Activated CD8-positive, alpha-beta T cell treated with anti-CD3 and anti-CD28 coated beads for 36 hours (primary cell): ENCODE results near the gene HLA-A. TPM values are rescaled to one million over a fixed set of nuclear protein-coding genes. Genes with fewer than 3 reads are reported as not detected.
"Not testable (repeated sequence)": the region's sequence is repeated elsewhere in the genome, so short reads cannot be mapped to it uniquely, and the experiment has no call there.

Source experiments
- ATAC-seq: fragments of 200-7000 bp; cut with Tn5 transposase; one replicate; pipeline ENCODE4 v1.10.0; 2021; ENCODE audit warnings: mild to moderate bottlenecking, moderate library complexity
- CTCF ChIA-PET: fragments of 350-600 bp; sonication (Branson Sonifier 250); formaldehyde crosslinking; loops from one replicate; lab custom pipeline; 2021; ENCODE audit warnings: antibody characterized with exemption; lab: Charles Lee
- POLR2A ChIA-PET: fragments of 350-600 bp; sonication (Branson Sonifier 250); formaldehyde crosslinking; loops from one replicate; lab custom pipeline; 2021; ENCODE audit warnings: antibody characterized with exemption; lab: Charles Lee
- DNase-seq: peaks from one replicate; pipeline ENCODE4 v3.0.0-alpha.2; 2020
- H3K27ac Mint-ChIP-seq: one replicate; pipeline ENCODE4 v1.8.0; 2021; ENCODE audit warnings: mild to moderate bottlenecking, mixed read lengths
- H3K27me3 Mint-ChIP-seq: one replicate; pipeline ENCODE4 v1.8.0; 2021; ENCODE audit warnings: mixed read lengths
- H3K36me3 Mint-ChIP-seq: one replicate; pipeline ENCODE4 v1.8.0; 2021; ENCODE audit warnings: low read depth, mixed read lengths
- H3K4me1 Mint-ChIP-seq: one replicate; pipeline ENCODE4 v1.8.0; 2021; ENCODE audit warnings: low read depth, mixed read lengths
- H3K4me3 Mint-ChIP-seq: one replicate; pipeline ENCODE4 v1.8.0; 2021; ENCODE audit warnings: mild to moderate bottlenecking, moderate library complexity, mixed read lengths
- H3K9me3 Mint-ChIP-seq: one replicate; pipeline ENCODE4 v1.8.0; 2021; ENCODE audit warnings: mixed read lengths
- CTCF ChIP-seq: fragments of 200-600 bp; IDR thresholded peaks from one replicate; pipeline ENCODE4 v1.8.0; 2022; ENCODE audit warnings: antibody characterized with exemption, mild to moderate bottlenecking
- intact Hi-C: fragments of 100-400 bp; cut with micrococcal nuclease; formaldehyde crosslinking; loops from one replicate; pipeline ENCODE4 v1.10.0; 2022
- total RNA-seq, 2 experiments: library from RNA; stranded (reverse); gene quantifications; one replicate each; pipeline ENCODE4 v1.2.3, GENCODE V29; 2021

Gene HLA-A
- total RNA-seq, 2 experiments from 2014 or later, result 1,275 to 1,335 TPM

GRCh38 chr6:29976253-29976587 lies 33.9 kb downstream of the HLA-A start:
- H3K27me3 Mint-ChIP-seq, result peaks cover 36% of the 10 kb centered on the region
- ChIA-PET CTCF (interaction anchor here (1.0 to 2.0 kb wide), 3 partner anchors 9 to 128 kb away, joined by 3 to 5 read pairs (median 3); no protein-coding TSS in a partner anchor), POLR2A (interaction anchor here (1.6 kb wide), 1 partner anchor 11 kb away, joined by 10 read pairs; no protein-coding TSS in a partner anchor)
- peak overlapping the region; percentile 71 for H3K4me3 Mint-ChIP-seq
- no peak for TF ChIP-seq CTCF
- intact Hi-C loops, result no loop called here
- H3K4me1 Mint-ChIP-seq, result peaks cover 23% of the 10 kb centered on the region
- H3K36me3 Mint-ChIP-seq, result no peaks in the 10 kb centered on the region
- H3K9me3 Mint-ChIP-seq, result no peaks in the 10 kb centered on the region
- DNase-seq, result no peak
- H3K27ac Mint-ChIP-seq, result no peak overlapping the region
- no peak for ATAC-seq

- peak; percentile 90 for ATAC-seq
- intact Hi-C loops, result no loop called here
Observed at GRCh38 chr6:29976588-29977424, 34.5 kb downstream of the HLA-A start.

GRCh38 chr6:29977425-29977727 lies 35.0 kb downstream of the HLA-A start:
- Mint-ChIP-seq H3K27ac (no peak overlapping the region), H3K36me3 (no peaks in the 10 kb centered on the region), H3K27me3 (peaks cover 36% of the 10 kb centered on the region), H3K4me3 (peak overlapping the region; percentile 71), H3K9me3 (no peaks in the 10 kb centered on the region), H3K4me1 (peaks cover 23% of the 10 kb centered on the region)
- TF ChIP-seq CTCF, result no peak
- DNase-seq (no peak), ATAC-seq (no peak)
- intact Hi-C loops, result no loop called here
- CTCF ChIA-PET, result no interaction called here
- POLR2A ChIA-PET, result no interaction called here

More at GRCh38 chr6:29976588-29977424, 34.5 kb downstream of the HLA-A start:
- POLR2A ChIA-PET, result no interaction called here
- Mint-ChIP-seq H3K27me3 (peaks cover 36% of the 10 kb centered on the region), H3K36me3 (no peaks in the 10 kb centered on the region), H3K9me3 (no peaks in the 10 kb centered on the region), H3K4me1 (peaks cover 23% of the 10 kb centered on the region), H3K4me3 (peak overlapping the region; percentile 71), H3K27ac (no peak overlapping the region)
- CTCF ChIA-PET, result interaction anchor here (1.0 to 2.0 kb wide), 2 partner anchors 37 to 128 kb away, joined by 3 to 5 read pairs; no protein-coding TSS in a partner anchor
- peak; percentile 70 for DNase-seq
- peak; percentile 30 for TF ChIP-seq CTCF

- H3K9me3 Mint-ChIP-seq, H3K4me3 Mint-ChIP-seq, CTCF ChIA-PET, H3K36me3 Mint-ChIP-seq, H3K27ac Mint-ChIP-seq, ATAC-seq, DNase-seq, POLR2A ChIA-PET, intact Hi-C loops: not testable (repeated sequence)
- peaks cover 24% of the 10 kb centered on the region for H3K27me3 Mint-ChIP-seq
- H3K4me1 Mint-ChIP-seq, result peaks cover 19% of the 10 kb centered on the region
Observed at GRCh38 chr6:29980013-29980412, 37.7 kb downstream of the HLA-A start.

GRCh38 chr6:29980511-29980910 lies 38.2 kb downstream of the HLA-A start:
- TF ChIP-seq CTCF, result no peak
- ChIA-PET CTCF (no interaction called here), POLR2A (no interaction called here)
- DNase-seq, result no peak
- no peak for ATAC-seq
- Mint-ChIP-seq H3K9me3 (no peaks in the 10 kb centered on the region), H3K4me3 (no peak overlapping the region), H3K36me3 (no peaks in the 10 kb centered on the region), H3K4me1 (peaks cover 14% of the 10 kb centered on the region), H3K27me3 (peaks cover 19% of the 10 kb centered on the region), H3K27ac (no peak overlapping the region)
- intact Hi-C loops, result no loop called here
